Subcutaneous abdominal adipose tissue (tissue), 5 donors: ENCODE data around the gene CUX1.
"Not testable (repeated sequence)": the region's sequence is repeated elsewhere in the genome, so short reads cannot be mapped to it uniquely, and the experiment has no call there.

Experiments used
- H3K27ac ChIP-seq: one replicate; pipeline ENCODE4 v1.7.0; 2013; ENCODE audit warnings: low read depth, mild to moderate bottlenecking, inconsistent platforms, low read length, moderate library complexity
- H3K27me3 ChIP-seq, 5 donors: one replicate each; pipeline ENCODE4 v1.7.0; 2013; ENCODE audit warnings: low read length in 5 of 5, inconsistent platforms in 1 of 5; ENCODE audit not compliant: control insufficient read depth in 5 of 5, insufficient read depth in 4 of 5
- H3K36me3 ChIP-seq, 5 donors: one replicate each; pipeline ENCODE4 v1.7.0; 2013; ENCODE audit warnings: low read length in 5 of 5; ENCODE audit not compliant: control insufficient read depth in 5 of 5, insufficient read depth in 5 of 5
- H3K4me1 ChIP-seq, 5 donors: one replicate each; pipeline ENCODE4 v1.7.0; 2013; ENCODE audit warnings: low read length in 5 of 5, mild to moderate bottlenecking in 3 of 5, moderate library complexity in 1 of 5; ENCODE audit not compliant: control insufficient read depth in 5 of 5, insufficient read depth in 5 of 5
- H3K4me3 ChIP-seq, 5 donors: one replicate each; pipeline ENCODE4 v1.7.0; 2013; ENCODE audit warnings: low read length in 5 of 5, low read depth in 1 of 5
- H3K9ac ChIP-seq, 5 donors: one replicate each; pipeline ENCODE4 v1.7.0; 2013; ENCODE audit warnings: low read length in 5 of 5, mild to moderate bottlenecking in 4 of 5, moderate library complexity in 3 of 5
- H3K9me3 ChIP-seq, 5 donors: one replicate each; pipeline ENCODE4 v1.7.0; 2013; ENCODE audit warnings: low read length in 5 of 5; ENCODE audit not compliant: control insufficient read depth in 5 of 5
- donor health status: healthy.
- donor health status: healthy.
- donor health status: healthy.
- donor health status: healthy.
- donor health status: healthy.

Gene CUX1

GRCh38 chr7:102140952-102141370, 323.5 kb downstream of the CUX1 start:
- Histone ChIP-seq H3K4me1 (peaks cover 0 to 3% (median 0%) of the 10 kb centered on the region in 5 donors), H3K9me3 (no peaks in the 10 kb centered on the region), H3K36me3 (peaks cover 0 to 2% (median 0%) of the 10 kb centered on the region in 5 donors), H3K27ac (no peak overlapping the region), H3K4me3 (peak overlapping the region in 1 of 5 donors; percentile 8), H3K9ac (no peak overlapping the region), H3K27me3 (no peaks in the 10 kb centered on the region)

- not testable (repeated sequence) for H3K27me3 ChIP-seq, H3K4me3 ChIP-seq, H3K4me1 ChIP-seq, H3K27ac ChIP-seq, H3K9me3 ChIP-seq, H3K36me3 ChIP-seq, H3K9ac ChIP-seq
Measured at GRCh38 chr7:102142433-102142832, 325.0 kb downstream of the CUX1 start.

DNA sequence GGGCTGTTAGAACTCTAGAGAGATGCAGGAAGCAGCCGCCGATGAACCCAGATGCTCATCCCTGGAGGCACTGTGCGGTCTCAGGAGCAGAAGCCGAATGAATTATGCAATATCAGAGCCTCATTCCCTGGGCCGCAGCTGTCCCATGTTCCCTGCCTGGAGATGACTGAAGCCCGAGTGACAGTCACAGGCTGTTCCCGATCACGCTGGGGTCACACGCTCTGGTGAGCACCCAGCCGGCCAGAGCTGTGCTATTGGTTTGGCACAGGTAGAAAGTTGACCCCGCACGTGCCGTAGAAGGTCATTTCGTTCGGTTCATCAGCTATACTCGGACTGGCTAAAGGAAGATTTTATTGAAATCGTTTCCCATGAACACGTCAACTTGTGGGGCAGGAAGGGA, 328.7 kb downstream of the CUX1 start:
- Histone ChIP-seq H3K9me3 (no peaks in the 10 kb centered on the region), H3K36me3 (peaks cover 0 to 3% (median 0%) of the 10 kb centered on the region in 5 donors), H3K27ac (no peak overlapping the region), H3K4me1 (peaks cover 0 to 3% (median 0%) of the 10 kb centered on the region in 5 donors), H3K9ac (no peak overlapping the region), H3K4me3 (no peak overlapping the region), H3K27me3 (no peaks in the 10 kb centered on the region)

- Histone ChIP-seq H3K36me3 (peaks cover 0 to 3% (median 0%) of the 10 kb centered on the region in 5 donors), H3K4me1 (no peaks in the 10 kb centered on the region), H3K9ac (no peak overlapping the region), H3K27ac (no peak overlapping the region), H3K4me3 (no peak overlapping the region), H3K9me3 (no peaks in the 10 kb centered on the region), H3K27me3 (no peaks in the 10 kb centered on the region)
Measured at GRCh38 chr7:102147008-102147407, 329.6 kb downstream of the CUX1 start.

DNA sequence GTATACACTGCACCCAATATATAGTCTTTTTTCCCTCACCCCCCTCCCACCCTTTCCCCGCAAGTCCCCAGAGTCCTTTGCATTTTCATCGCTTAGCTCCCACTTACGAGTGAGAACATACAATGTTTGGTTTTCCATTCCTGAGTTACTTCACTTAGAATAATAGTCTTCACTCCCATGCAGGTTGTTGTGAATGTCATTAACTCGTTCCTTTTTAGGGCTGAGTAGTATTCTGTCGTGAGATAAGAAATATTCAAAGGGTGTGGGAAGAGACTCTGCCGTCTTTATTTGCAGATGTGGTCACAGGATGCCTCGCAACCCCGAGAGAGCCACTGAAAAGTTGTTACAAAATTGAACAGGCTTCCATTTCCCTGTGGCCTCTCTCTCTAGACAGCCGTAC, 331.4 kb downstream of the CUX1 start:
- Histone ChIP-seq H3K27me3 (no peaks in the 10 kb centered on the region), H3K4me3 (no peak overlapping the region), H3K36me3 (peaks cover 0 to 13% (median 0%) of the 10 kb centered on the region in 5 donors), H3K27ac (no peak overlapping the region), H3K9ac (no peak overlapping the region), H3K4me1 (no peaks in the 10 kb centered on the region), H3K9me3 (no peaks in the 10 kb centered on the region)

DNA sequence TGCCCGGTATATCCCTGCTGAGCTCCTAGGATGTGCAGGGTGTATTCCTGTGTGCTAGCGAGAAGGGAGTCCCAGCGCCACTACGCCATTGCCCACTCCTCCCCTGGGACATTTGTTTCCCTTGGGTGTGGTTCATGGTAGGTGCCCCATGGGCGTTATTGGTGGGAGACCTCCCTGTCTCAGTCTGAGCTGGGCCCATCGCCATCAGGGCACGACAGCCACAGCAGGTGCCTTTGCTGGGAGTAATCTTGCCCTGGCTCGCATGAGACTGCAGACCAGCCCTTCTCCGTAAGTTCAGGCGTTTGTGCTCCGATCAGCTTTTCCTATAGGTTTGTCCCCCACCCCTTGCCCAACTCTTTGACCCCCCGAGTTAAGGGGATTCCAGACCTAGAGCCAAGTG, 332.0 kb downstream of the CUX1 start:
- Histone ChIP-seq H3K9ac (no peak overlapping the region), H3K27ac (no peak overlapping the region), H3K4me1 (no peaks in the 10 kb centered on the region), H3K4me3 (no peak overlapping the region), H3K36me3 (peaks cover 0 to 13% (median 0%) of the 10 kb centered on the region in 5 donors), H3K27me3 (no peaks in the 10 kb centered on the region), H3K9me3 (no peaks in the 10 kb centered on the region)

GRCh38 chr7:102150266-102150665, 332.8 kb downstream of the CUX1 start:
- no peak overlapping the region for H3K27ac ChIP-seq
- H3K9ac ChIP-seq, result no peak overlapping the region
- H3K27me3 ChIP-seq, result no peaks in the 10 kb centered on the region
- H3K4me1 ChIP-seq, result no peaks in the 10 kb centered on the region
- peaks cover 0 to 13% (median 0%) of the 10 kb centered on the region in 5 donors for H3K36me3 ChIP-seq
- H3K4me3 ChIP-seq, result no peak overlapping the region
- no peaks in the 10 kb centered on the region for H3K9me3 ChIP-seq

GRCh38 chr7:102152672-102153598, 335.5 kb downstream of the CUX1 start:
- no peaks in the 10 kb centered on the region for H3K27me3 ChIP-seq
- peaks cover 0 to 2% (median 0%) of the 10 kb centered on the region in 5 donors for H3K9me3 ChIP-seq
- H3K27ac ChIP-seq, result no peak overlapping the region
- H3K4me1 ChIP-seq, result no peaks in the 10 kb centered on the region
- H3K4me3 ChIP-seq, result no peak overlapping the region
- H3K9ac ChIP-seq, result no peak overlapping the region
- H3K36me3 ChIP-seq, result peaks cover 0 to 9% (median 0%) of the 10 kb centered on the region in 5 donors

GRCh38 chr7:102153599-102153946, 336.1 kb downstream of the CUX1 start:
- H3K9ac ChIP-seq, result no peak overlapping the region
- no peak overlapping the region for H3K27ac ChIP-seq
- H3K36me3 ChIP-seq, result peaks cover 0 to 14% (median 5%) of the 10 kb centered on the region in 5 donors
- H3K4me1 ChIP-seq, result no peaks in the 10 kb centered on the region
- peaks cover 0 to 2% (median 0%) of the 10 kb centered on the region in 5 donors for H3K9me3 ChIP-seq
- H3K27me3 ChIP-seq, result no peaks in the 10 kb centered on the region
- H3K4me3 ChIP-seq, result no peak overlapping the region

- Histone ChIP-seq H3K4me1 (no peaks in the 10 kb centered on the region), H3K36me3 (peaks cover 0 to 22% (median 7%) of the 10 kb centered on the region in 5 donors), H3K4me3 (no peak overlapping the region), H3K27me3 (no peaks in the 10 kb centered on the region), H3K27ac (no peak overlapping the region), H3K9me3 (peaks cover 0 to 2% (median 0%) of the 10 kb centered on the region in 5 donors), H3K9ac (no peak overlapping the region)
Measured at GRCh38 chr7:102154425-102154824, 337.0 kb downstream of the CUX1 start.
